Smooth muscle cell (in vitro differentiated cells): ENCODE data around the gene STK32C. TPM values are rescaled to one million over a fixed set of nuclear protein-coding genes. Genes with fewer than 3 reads are reported as not detected.

ENCODE experiments used
- DNase-seq: peaks from one replicate; lab custom pipeline; 2025; ENCODE audit not compliant: unreplicated experiment; lab: John Stamatoyannopoulos, UW
- H2AFZ ChIP-seq: fragments of 200-600 bp; sonication (generic); 2 replicates; pipeline ENCODE4 v1.6.0; 2016; ENCODE audit warnings: antibody characterized with exemption, low read depth, mild to moderate bottlenecking
- H3F3A ChIP-seq: fragments of 200-600 bp; sonication (generic); 2 replicates; pipeline ENCODE4 v1.6.0; 2017; ENCODE audit warnings: antibody characterized with exemption, low read depth
- H3K27ac ChIP-seq: fragments of 200-600 bp; sonication (generic); 2 replicates; pipeline ENCODE4 v1.5.1; 2016; ENCODE audit warnings: low read depth, mild to moderate bottlenecking
- H3K27me3 ChIP-seq: fragments of 200-600 bp; sonication (generic); 2 replicates; pipeline ENCODE4 v1.6.1; 2016; ENCODE audit warnings: low read depth, mild to moderate bottlenecking
- H3K36me3 ChIP-seq: fragments of 200-600 bp; sonication (generic); 2 replicates; pipeline ENCODE4 v1.5.1; 2016; ENCODE audit warnings: low read depth
- H3K4me1 ChIP-seq: fragments of 200-600 bp; sonication (generic); 2 replicates; pipeline ENCODE4 v1.5.1; 2016; ENCODE audit warnings: low read depth
- H3K4me2 ChIP-seq: fragments of 200-600 bp; sonication (generic); 2 replicates; pipeline ENCODE4 v1.6.0; 2016; ENCODE audit warnings: mild to moderate bottlenecking
- H3K4me3 ChIP-seq: fragments of 200-600 bp; sonication (generic); 2 replicates; pipeline ENCODE4 v1.5.1; 2016; ENCODE audit warnings: mild to moderate bottlenecking
- H3K79me2 ChIP-seq: fragments of 200-600 bp; sonication (generic); 2 replicates; pipeline ENCODE4 v1.6.0; 2016; ENCODE audit warnings: low read depth, mild to moderate bottlenecking
- H3K9ac ChIP-seq: fragments of 200-600 bp; sonication (generic); 2 replicates; pipeline ENCODE4 v1.6.0; 2016; ENCODE audit warnings: low read depth
- H3K9me3 ChIP-seq: fragments of 200-600 bp; sonication (generic); replicated peaks from 2 replicates; pipeline ENCODE4 v1.5.1; 2016; ENCODE audit warnings: low read depth
- H4K20me1 ChIP-seq: fragments of 200-600 bp; sonication (generic); 2 replicates; pipeline ENCODE4 v1.6.0; 2016; ENCODE audit warnings: low read depth
- WGBS: methylation state at CpG from one replicate; pipeline ENCODE4 v1.1.7; 2016; ENCODE audit warnings: low lambda C conversion rate; 5-methylcytosine and 5-hydroxymethylcytosine counted together
- polyA plus RNA-seq: library from polyadenylated mRNA; unstranded; fragments of >200 nt; fragmentation: Nextera tagmentation; extraction: Ambion mirVana; gene quantifications from 2 replicates; pipeline ENCODE4 v1.2.1, GENCODE V29; 2016
- total RNA-seq: library from RNA; depleted of rRNA; stranded (reverse); fragments of >200 nt; gene quantifications from 2 replicates; pipeline ENCODE4 v1.2.3, GENCODE V29; 2014
- TF ChIP-seq, protein P1 (sequence below): fragments of 200-600 bp; sonication (generic); IDR thresholded peaks from 2 replicates; pipeline ENCODE4 v1.5.1; 2017; ENCODE audit warnings: borderline replicate concordance, mild to moderate bottlenecking, antibody characterized with exemption; ENCODE audit not compliant: insufficient read depth, poor library complexity, severe bottlenecking

STK32C gene
- total and polyA plus RNA-seq, 2 experiments from 2014 or later = 2.3 to 13.2 TPM

DNA sequence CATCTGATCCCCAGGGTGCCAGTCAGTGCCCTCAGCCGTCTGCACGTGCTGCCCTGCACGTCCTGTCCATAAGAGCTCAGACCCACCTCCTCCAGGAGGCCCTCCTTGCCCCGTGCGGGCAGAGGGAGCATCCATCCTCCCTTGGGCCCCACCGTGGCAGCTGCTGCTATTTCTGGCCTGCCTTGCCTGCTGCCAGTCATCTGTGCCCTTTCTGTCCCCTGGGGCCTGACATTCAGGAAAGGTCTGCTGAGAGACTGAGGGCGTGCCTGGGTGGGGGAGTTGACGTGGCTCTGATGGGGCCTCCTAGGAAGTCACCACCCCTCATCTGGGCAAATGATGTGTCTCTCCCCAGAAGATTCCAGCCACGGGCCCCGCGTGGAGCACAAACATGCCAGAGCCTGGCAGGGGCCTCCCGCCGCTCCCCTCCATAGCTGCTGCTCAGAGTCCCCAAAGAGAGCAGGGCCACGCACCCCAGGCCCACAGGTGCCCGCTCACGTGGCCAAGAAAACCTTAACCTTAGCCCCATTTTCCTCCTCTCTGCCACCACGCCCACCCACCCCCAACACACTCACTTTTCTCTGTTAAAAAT lies 99.2 kb downstream of the STK32C start:
- H3K9ac ChIP-seq = no peak overlapping the region
- no peak overlapping the region for H2AFZ ChIP-seq
- no peak for DNase-seq
- no peak overlapping the region for H3K4me2 ChIP-seq
- no peaks in the 10 kb centered on the region for H3K79me2 ChIP-seq
- no peaks in the 10 kb centered on the region for H3K27me3 ChIP-seq
- no peaks in the 10 kb centered on the region for H3K9me3 ChIP-seq
- H3F3A ChIP-seq = no peaks in the 10 kb centered on the region
- no peaks in the 10 kb centered on the region for H3K36me3 ChIP-seq
- TF ChIP-seq, protein P1, sequence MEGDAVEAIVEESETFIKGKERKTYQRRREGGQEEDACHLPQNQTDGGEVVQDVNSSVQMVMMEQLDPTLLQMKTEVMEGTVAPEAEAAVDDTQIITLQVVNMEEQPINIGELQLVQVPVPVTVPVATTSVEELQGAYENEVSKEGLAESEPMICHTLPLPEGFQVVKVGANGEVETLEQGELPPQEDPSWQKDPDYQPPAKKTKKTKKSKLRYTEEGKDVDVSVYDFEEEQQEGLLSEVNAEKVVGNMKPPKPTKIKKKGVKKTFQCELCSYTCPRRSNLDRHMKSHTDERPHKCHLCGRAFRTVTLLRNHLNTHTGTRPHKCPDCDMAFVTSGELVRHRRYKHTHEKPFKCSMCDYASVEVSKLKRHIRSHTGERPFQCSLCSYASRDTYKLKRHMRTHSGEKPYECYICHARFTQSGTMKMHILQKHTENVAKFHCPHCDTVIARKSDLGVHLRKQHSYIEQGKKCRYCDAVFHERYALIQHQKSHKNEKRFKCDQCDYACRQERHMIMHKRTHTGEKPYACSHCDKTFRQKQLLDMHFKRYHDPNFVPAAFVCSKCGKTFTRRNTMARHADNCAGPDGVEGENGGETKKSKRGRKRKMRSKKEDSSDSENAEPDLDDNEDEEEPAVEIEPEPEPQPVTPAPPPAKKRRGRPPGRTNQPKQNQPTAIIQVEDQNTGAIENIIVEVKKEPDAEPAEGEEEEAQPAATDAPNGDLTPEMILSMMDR = no peak
- no peak overlapping the region for H3K4me3 ChIP-seq
- no peak overlapping the region for H3K27ac ChIP-seq
- WGBS = 90% methylated on average over 17 of the region's 17 CpGs
- H4K20me1 ChIP-seq = no peaks in the 10 kb centered on the region
- no peaks in the 10 kb centered on the region for H3K4me1 ChIP-seq

DNA sequence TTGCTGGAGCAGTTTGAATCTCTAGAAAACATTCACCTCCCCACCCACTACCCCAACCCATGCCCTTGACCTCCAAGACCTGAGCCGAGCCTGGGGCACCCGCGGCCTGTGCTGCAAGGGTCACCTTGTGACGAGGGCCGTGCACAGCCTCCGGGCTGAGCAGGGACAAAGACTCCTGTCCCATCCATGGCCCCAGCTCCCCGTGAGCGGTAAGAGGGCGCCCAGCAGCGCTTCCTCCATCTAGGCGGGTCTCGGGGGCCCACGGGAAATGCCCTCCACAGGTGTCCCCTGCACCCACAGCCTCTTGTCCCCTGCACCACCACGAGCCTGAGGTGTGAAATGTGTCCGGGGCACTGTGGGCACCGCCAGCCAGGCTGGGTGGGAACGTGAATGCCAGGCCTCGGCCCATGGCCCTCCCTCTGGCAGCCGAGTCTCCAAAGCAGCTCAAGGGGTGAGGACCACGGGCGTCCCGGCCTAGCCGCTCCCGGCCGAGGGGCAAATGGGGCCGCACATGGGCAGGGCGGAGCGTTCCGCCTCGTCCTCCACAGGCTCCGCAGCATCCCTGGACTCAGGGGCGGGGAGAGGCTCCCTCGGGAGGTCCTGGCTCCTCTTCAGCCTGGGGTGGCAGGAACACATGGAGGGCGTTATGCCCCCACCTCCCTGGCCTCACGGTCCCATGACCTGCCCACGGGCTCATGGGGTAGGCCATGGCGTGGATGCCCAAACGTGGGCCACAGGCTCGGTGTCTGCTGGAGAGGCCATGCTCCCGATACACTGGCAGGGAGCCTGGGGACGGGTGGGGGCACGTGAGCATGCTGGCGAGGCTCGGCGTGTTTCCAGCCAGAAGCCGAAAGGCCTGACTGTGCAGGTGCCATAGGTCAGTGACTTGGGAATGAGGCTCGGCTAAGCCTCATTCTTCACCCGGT lies 100.0 kb downstream of the STK32C start:
- H3K79me2 ChIP-seq = no peaks in the 10 kb centered on the region
- no peak overlapping the region for H3K4me2 ChIP-seq
- H3K36me3 ChIP-seq = no peaks in the 10 kb centered on the region
- H3K9ac ChIP-seq = no peak overlapping the region
- TF ChIP-seq, protein P1 = no peak
- no peaks in the 10 kb centered on the region for H4K20me1 ChIP-seq
- H3K27me3 ChIP-seq = no peaks in the 10 kb centered on the region
- H3K27ac ChIP-seq = no peak overlapping the region
- no peak overlapping the region for H2AFZ ChIP-seq
- H3K4me3 ChIP-seq = no peak overlapping the region
- no peaks in the 10 kb centered on the region for H3K4me1 ChIP-seq
- no peaks in the 10 kb centered on the region for H3F3A ChIP-seq
- no peak for DNase-seq
- no peaks in the 10 kb centered on the region for H3K9me3 ChIP-seq
- 94% methylated on average over 45 of the region's 48 CpGs for WGBS

DNA sequence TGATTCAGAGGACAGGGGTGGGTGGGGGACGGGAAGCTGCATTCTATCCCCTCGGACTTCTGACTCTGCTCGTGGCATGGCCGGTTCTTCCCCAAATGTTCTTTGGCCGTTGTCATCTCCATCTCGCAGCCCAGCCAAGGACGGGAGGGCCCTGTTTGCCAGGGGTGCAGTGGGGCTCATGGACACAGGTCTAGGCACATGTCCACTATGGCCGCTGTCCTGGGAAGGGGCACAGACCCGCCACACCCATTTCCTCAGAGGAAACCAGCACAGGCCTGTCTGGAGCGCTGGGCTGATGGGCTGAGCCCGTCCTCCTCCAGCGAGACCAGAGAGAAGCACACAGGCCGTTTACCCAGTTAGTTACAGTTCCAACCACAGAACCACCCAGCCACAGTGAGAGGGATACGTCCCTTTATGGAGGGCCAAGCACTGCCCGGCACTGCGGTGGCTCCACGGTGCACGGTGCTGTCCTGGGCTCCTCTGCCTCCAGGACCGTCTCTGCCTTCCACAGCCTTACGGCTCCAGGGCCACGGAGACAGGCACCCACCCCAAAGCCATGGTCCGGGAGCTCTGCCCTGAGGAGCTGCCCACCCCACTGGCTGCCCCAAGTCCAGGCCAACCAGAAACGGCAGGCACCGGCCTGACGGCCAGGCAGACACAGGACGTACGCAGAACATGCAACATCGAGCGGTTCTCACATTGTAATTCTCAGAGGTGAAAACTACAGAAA lies 100.8 kb downstream of the STK32C start:
- Histone ChIP-seq H3K27ac (no peak overlapping the region), H3K36me3 (no peaks in the 10 kb centered on the region), H3K4me2 (no peak overlapping the region), H4K20me1 (no peaks in the 10 kb centered on the region), H3K9me3 (no peaks in the 10 kb centered on the region), H3K79me2 (no peaks in the 10 kb centered on the region), H3K9ac (no peak overlapping the region), H3K27me3 (no peaks in the 10 kb centered on the region), H2AFZ (no peak overlapping the region), H3F3A (no peaks in the 10 kb centered on the region), H3K4me3 (no peak overlapping the region), H3K4me1 (no peaks in the 10 kb centered on the region)
- WGBS = 88% methylated on average over 29 of the region's 29 CpGs
- DNase-seq = no peak
- TF ChIP-seq, protein P1 = no peak
